Trophoblast cell (in vitro differentiated cells and primary cell): ENCODE data around the gene UNC93A.
"Not testable (repeated sequence)": the region's sequence is repeated elsewhere in the genome, so short reads cannot be mapped to it uniquely, and the experiment has no call there.

ENCODE experiments used
- DNase-seq, 2 donors: peaks; one replicate each; pipeline ENCODE4 v3.0.0-alpha.2; 2016
- H2AFZ ChIP-seq: 2 replicates; pipeline ENCODE4 v1.6.1; 2013; ENCODE audit warnings: low read length, moderate library complexity, mild to moderate bottlenecking; ENCODE audit not compliant: insufficient read depth, poor library complexity
- H2AK5ac ChIP-seq: 2 replicates; pipeline ENCODE4 v1.6.1; 2013; ENCODE audit warnings: mild to moderate bottlenecking, low read length
- H2BK120ac ChIP-seq: 2 replicates; pipeline ENCODE4 v1.6.1; 2013; ENCODE audit warnings: low read length, mild to moderate bottlenecking, moderate library complexity; ENCODE audit not compliant: insufficient read depth, poor library complexity
- H2BK12ac ChIP-seq: 2 replicates; pipeline ENCODE4 v1.6.1; 2013; ENCODE audit warnings: mild to moderate bottlenecking, low read length, moderate library complexity
- H2BK5ac ChIP-seq: 2 replicates; pipeline ENCODE4 v1.6.1; 2013; ENCODE audit warnings: low read length, low read depth, moderate library complexity, mild to moderate bottlenecking; ENCODE audit not compliant: poor library complexity
- H3K14ac ChIP-seq: 2 replicates; pipeline ENCODE4 v1.6.1; 2013; ENCODE audit warnings: mild to moderate bottlenecking, low read length
- H3K18ac ChIP-seq: 2 replicates; pipeline ENCODE4 v1.6.1; 2013; ENCODE audit warnings: mild to moderate bottlenecking, low read length
- H3K23ac ChIP-seq: 2 replicates; pipeline ENCODE4 v1.6.1; 2013; ENCODE audit warnings: low read length
- H3K27ac ChIP-seq: 2 replicates; pipeline ENCODE4 v1.5.1; 2013; ENCODE audit warnings: low read depth, mild to moderate bottlenecking, inconsistent platforms, low read length, moderate library complexity
- H3K27me3 ChIP-seq: 2 replicates; pipeline ENCODE4 v1.6.1; 2013; ENCODE audit warnings: inconsistent platforms, mild to moderate bottlenecking, low read length, moderate library complexity; ENCODE audit not compliant: insufficient read depth
- H3K36me3 ChIP-seq, 2 experiments: 1 replicate in 1 of 2; 2 replicates in 1 of 2; pipeline ENCODE4 v1.6.1; 2013; ENCODE audit warnings: low read length in 2 of 2, mild to moderate bottlenecking in 2 of 2, moderate library complexity in 1 of 2; ENCODE audit not compliant: insufficient read depth in 2 of 2, control insufficient read depth in 1 of 2
- H3K4ac ChIP-seq: 2 replicates; pipeline ENCODE4 v1.6.1; 2013; ENCODE audit warnings: low read depth, mild to moderate bottlenecking, low read length, moderate library complexity
- H3K4me1 ChIP-seq, 2 experiments: 1 replicate in 1 of 2; 2 replicates in 1 of 2; pipeline ENCODE4 v1.6.1; 2013; ENCODE audit warnings: low read length in 2 of 2, mild to moderate bottlenecking in 2 of 2, moderate library complexity in 1 of 2; ENCODE audit not compliant: insufficient read depth in 2 of 2, control insufficient read depth in 1 of 2
- H3K4me2 ChIP-seq: 2 replicates; pipeline ENCODE4 v1.6.1; 2013; ENCODE audit warnings: inconsistent platforms, mild to moderate bottlenecking, low read length, moderate library complexity
- H3K4me3 ChIP-seq: 2 replicates; pipeline ENCODE4 v1.5.1; 2013; ENCODE audit warnings: mild to moderate bottlenecking, low read depth, low read length, inconsistent platforms
- H3K79me1 ChIP-seq: one replicate; pipeline ENCODE4 v1.6.1; 2013; ENCODE audit warnings: low read length
- H3K79me2 ChIP-seq: 2 replicates; pipeline ENCODE4 v1.6.1; 2013; ENCODE audit warnings: low read length, mild to moderate bottlenecking; ENCODE audit not compliant: control insufficient read depth, insufficient read depth, poor library complexity
- H3K9ac ChIP-seq: 2 replicates; pipeline ENCODE4 v1.6.1; 2013; ENCODE audit warnings: mild to moderate bottlenecking, low read length
- H3K9me3 ChIP-seq: 2 replicates; pipeline ENCODE4 v1.6.1; 2013; ENCODE audit warnings: low read depth, mild to moderate bottlenecking, control low read depth, inconsistent platforms, low read length; ENCODE audit not compliant: insufficient read depth
- H4K12ac ChIP-seq: 2 replicates; pipeline ENCODE4 v1.6.1; 2013; ENCODE audit warnings: low read depth, mild to moderate bottlenecking, low read length, moderate library complexity
- H4K8ac ChIP-seq: 2 replicates; pipeline ENCODE4 v1.6.1; 2013; ENCODE audit warnings: low read depth, mild to moderate bottlenecking, low read length, moderate library complexity
- H4K91ac ChIP-seq: one replicate; pipeline ENCODE4 v1.6.1; 2013; ENCODE audit warnings: low read depth, mild to moderate bottlenecking, low read length, moderate library complexity
- WGBS: extraction: QIAGEN DNeasy Blood & Tissue Kit; methylation state at CpG from one replicate; pipeline ENCODE4 v1.1.7; 2013; ENCODE audit warnings: missing lambda C conversion rate; ENCODE audit not compliant: insufficient read length, insufficient coverage; ENCODE audit errors: extremely low coverage; 5-methylcytosine and 5-hydroxymethylcytosine counted together

The UNC93A gene

GRCh38 chr6:167284565-167284964, 6.5 kb upstream of the UNC93A start:
- not testable (repeated sequence) for H3K4ac ChIP-seq, H3K9me3 ChIP-seq, H3K9ac ChIP-seq, H3K79me1 ChIP-seq, H3K27me3 ChIP-seq, H3K36me3 ChIP-seq, H3K4me2 ChIP-seq, H3K27ac ChIP-seq, H4K12ac ChIP-seq, H3K18ac ChIP-seq, H3K79me2 ChIP-seq, H2BK120ac ChIP-seq, H3K23ac ChIP-seq, H2AK5ac ChIP-seq, H3K4me1 ChIP-seq, H2BK5ac ChIP-seq, H2AFZ ChIP-seq, H4K8ac ChIP-seq, H3K14ac ChIP-seq, H2BK12ac ChIP-seq, DNase-seq, H3K4me3 ChIP-seq, H4K91ac ChIP-seq
- whole genome bisulfite sequencing, result no CpG with 5 or more reads among the region's 13 CpGs

DNA sequence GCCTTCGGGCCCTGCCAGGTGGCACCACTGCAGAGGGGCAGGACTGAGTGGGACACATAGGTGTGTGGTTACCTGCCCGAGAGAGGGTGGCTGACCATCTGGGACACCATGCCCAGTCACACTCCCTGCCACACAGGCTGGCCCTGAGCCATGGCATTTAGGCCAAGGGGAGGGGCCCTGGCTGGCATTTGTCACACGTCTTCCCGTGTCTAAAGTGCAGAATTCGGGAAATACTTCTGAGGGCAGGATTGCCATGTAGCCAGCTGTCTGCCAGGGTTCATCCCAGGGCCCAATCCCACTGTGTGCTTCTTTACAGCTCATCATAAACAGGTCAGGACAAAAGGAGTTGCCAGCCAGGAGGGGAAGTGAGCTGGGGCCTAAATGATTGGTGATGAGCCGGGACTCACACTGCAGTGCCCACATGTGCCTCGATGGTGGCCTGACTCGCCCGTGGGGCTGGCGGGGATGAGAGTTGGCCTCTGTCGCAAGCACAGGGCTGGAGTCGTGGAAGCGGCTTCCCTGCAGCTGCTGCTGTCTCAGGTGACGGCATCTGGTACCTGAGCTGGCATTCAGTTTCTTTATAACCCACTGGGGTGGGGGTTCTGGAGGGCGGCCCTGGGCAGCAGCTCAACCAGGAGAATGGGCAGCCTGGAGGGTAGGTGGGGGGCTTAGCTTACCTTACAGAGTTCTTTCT, 5.9 kb upstream of the UNC93A start:
- Histone ChIP-seq H3K23ac (no peak overlapping the region), H3K4ac (no peak overlapping the region), H2AFZ (no peak overlapping the region), H3K9ac (no peak overlapping the region), H2BK120ac (peak overlapping the region; percentile 15), H2BK12ac (peak overlapping the region; percentile 79), H4K12ac (no peak overlapping the region), H3K79me2 (no peaks in the 10 kb centered on the region), H4K8ac (no peak overlapping the region), H3K4me1 (peaks cover 3 to 4% of the 10 kb centered on the region in 2 experiments), H4K91ac (peak overlapping the region; percentile 60), H2AK5ac (peak overlapping the region; percentile 91), H3K27me3 (no peaks in the 10 kb centered on the region), H3K79me1 (peaks cover 6% of the 10 kb centered on the region), H3K27ac (no peak overlapping the region), H3K4me3 (no peak overlapping the region), H3K4me2 (no peak overlapping the region), H3K18ac (no peak overlapping the region), H3K36me3 (no peaks in the 10 kb centered on the region), H3K9me3 (no peaks in the 10 kb centered on the region), H3K14ac (peak overlapping the region; percentile 32), H2BK5ac (no peak overlapping the region)
- no peak for DNase-seq
- no CpG with 5 or more reads among the region's 15 CpGs for WGBS

DNA sequence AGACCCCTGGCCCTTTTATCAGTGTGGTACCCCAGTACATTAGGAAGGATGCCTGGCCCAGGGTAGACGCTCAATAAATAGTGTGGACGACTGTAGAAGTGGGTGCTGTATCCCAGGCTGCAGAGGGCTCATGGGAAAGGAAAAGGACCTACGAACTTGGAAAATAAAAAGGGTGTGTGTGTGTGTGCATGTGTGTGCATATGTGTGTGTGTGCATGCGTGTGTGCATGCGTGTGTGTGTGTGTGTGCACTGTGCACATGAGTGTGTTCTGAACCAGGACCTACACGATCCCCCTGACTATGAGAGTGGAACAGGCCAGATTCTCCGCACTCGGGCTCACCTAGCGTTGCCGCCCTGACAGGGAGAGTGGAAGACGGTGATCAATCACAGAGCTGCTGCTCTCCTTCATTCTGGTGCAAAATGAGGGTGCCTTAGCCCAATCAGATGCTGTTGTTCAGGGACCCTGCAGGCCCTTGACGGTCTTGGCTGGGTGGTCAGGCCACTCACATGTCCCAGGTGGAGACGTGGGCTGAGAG, 3.5 kb upstream of the UNC93A start:
- Histone ChIP-seq H2BK12ac (peak overlapping the region; percentile 11), H3K27me3 (no peaks in the 10 kb centered on the region), H3K4me1 (peaks cover 10 to 14% of the 10 kb centered on the region in 2 experiments), H2AFZ (no peak overlapping the region), H3K36me3 (no peaks in the 10 kb centered on the region), H3K9ac (no peak overlapping the region), H3K9me3 (no peaks in the 10 kb centered on the region), H3K14ac (peak overlapping the region; percentile 2), H3K4me2 (no peak overlapping the region), H3K79me1 (peaks cover 6% of the 10 kb centered on the region), H4K12ac (no peak overlapping the region), H2BK5ac (no peak overlapping the region), H3K4ac (no peak overlapping the region), H2AK5ac (no peak overlapping the region), H3K23ac (no peak overlapping the region), H3K4me3 (peak overlapping the region; percentile 7), H3K27ac (no peak overlapping the region), H3K18ac (no peak overlapping the region), H2BK120ac (no peak overlapping the region), H4K8ac (no peak overlapping the region), H4K91ac (peak overlapping the region; percentile 9), H3K79me2 (no peaks in the 10 kb centered on the region)
- no CpG with 5 or more reads among the region's 13 CpGs for WGBS
- no peak for DNase-seq

GRCh38 chr6:167288591-167289225, 2.4 kb upstream of the UNC93A start:
- not testable (repeated sequence) for H3K23ac ChIP-seq, H3K9ac ChIP-seq, H2BK120ac ChIP-seq, H3K18ac ChIP-seq, H2BK12ac ChIP-seq, H3K27me3 ChIP-seq, H3K4ac ChIP-seq, H3K9me3 ChIP-seq, H4K8ac ChIP-seq, H4K12ac ChIP-seq, H3K36me3 ChIP-seq, H3K4me3 ChIP-seq, H3K79me2 ChIP-seq, H3K14ac ChIP-seq, H2AFZ ChIP-seq, H4K91ac ChIP-seq, H2AK5ac ChIP-seq
- no CpG with 5 or more reads among the region's 14 CpGs for WGBS
- Histone ChIP-seq H3K27ac (peak overlapping the region; percentile 11), H3K4me2 (peak overlapping the region; percentile 16), H2BK5ac (peak overlapping the region; percentile 4), H3K4me1 (peaks cover 18 to 20% of the 10 kb centered on the region in 2 experiments), H3K79me1 (peaks cover 14% of the 10 kb centered on the region)
- peak; percentile 59 to 67 for DNase-seq
